Panc1 (cell line): ENCODE results near the gene ZC3H13. TPM values are rescaled to one million over a fixed set of nuclear protein-coding genes. Genes with fewer than 3 reads are reported as not detected.

Experiments used
- ATAC-seq: fragments of 200-7000 bp; cut with Tn5 transposase; 2 replicates; pipeline ENCODE4 v1.9.1; 2020; ENCODE audit warnings: mild to moderate bottlenecking, moderate library complexity
- BruUV-seq: library from RNA; stranded (reverse); fragments of 400-500 nt; replicated peaks from 2 replicates; lab custom pipeline; 2021; lab: Mats Ljungman, UMichigan
- CTCF ChIA-PET: fragments of 300-600 bp; sonication (Branson Sonifier 250); formaldehyde crosslinking; loops from one replicate; lab custom pipeline; 2022; ENCODE audit warnings: antibody characterized with exemption; lab: Charles Lee
- POLR2A ChIA-PET: fragments of 300-600 bp; sonication (Branson Sonifier 250); formaldehyde crosslinking; loops from one replicate; lab custom pipeline; 2022; ENCODE audit warnings: antibody characterized with exemption; lab: Charles Lee
- DNase-seq: peaks from one replicate; pipeline ENCODE4 v3.0.0-alpha.2; 2010; ENCODE audit warnings: low read depth, low spot score
- H3K27ac ChIP-seq: 2 replicates; pipeline ENCODE4 v1.5.1; 2011; ENCODE audit warnings: mild to moderate bottlenecking, low read length, inconsistent platforms
- H3K27me3 ChIP-seq: fragments of 200-500 bp; sonication (Bioruptor generic); 2 replicates; pipeline ENCODE4 v1.6.0; 2014; ENCODE audit warnings: low read length, inconsistent platforms; ENCODE audit not compliant: control insufficient read depth, insufficient read depth
- H3K36me3 ChIP-seq: fragments of 200-500 bp; sonication (Bioruptor generic); 2 replicates; pipeline ENCODE4 v1.5.1; 2014; ENCODE audit warnings: inconsistent platforms, mild to moderate bottlenecking, low read length, moderate library complexity; ENCODE audit not compliant: control insufficient read depth, insufficient read depth
- H3K4me1 ChIP-seq: 2 replicates; pipeline ENCODE4 v1.5.1; 2011; ENCODE audit warnings: inconsistent platforms, mild to moderate bottlenecking, low read length, moderate library complexity; ENCODE audit not compliant: control insufficient read depth, insufficient read depth
- H3K4me3 ChIP-seq, 2 experiments: 2 replicates each; pipeline ENCODE4 v1.5.1; 2011 to 2012; ENCODE audit warnings: low read depth in 2 of 2, low read length in 2 of 2, mild to moderate bottlenecking in 2 of 2, inconsistent platforms in 1 of 2, moderate library complexity in 1 of 2
- H3K9me3 ChIP-seq: fragments of 200-500 bp; sonication (Bioruptor generic); 2 replicates; pipeline ENCODE4 v1.5.1; 2014; ENCODE audit warnings: low read depth, mild to moderate bottlenecking, inconsistent platforms, low read length, moderate library complexity; ENCODE audit not compliant: control insufficient read depth, insufficient read depth
- POLR2AphosphoS5 ChIP-seq: IDR thresholded peaks from 2 replicates; pipeline ENCODE4 v1.6.1; 2012; ENCODE audit warnings: mild to moderate bottlenecking, low read depth, low read length, moderate library complexity
- REST ChIP-seq, 2 experiments: IDR thresholded peaks; 2 replicates each; pipeline ENCODE4 v1.6.1; 2011 to 2012; ENCODE audit warnings: low read depth in 2 of 2, control low read depth in 1 of 2, low read length in 1 of 2, mild to moderate bottlenecking in 1 of 2, moderate library complexity in 1 of 2; ENCODE audit not compliant: insufficient read depth in 1 of 2
- SIN3A ChIP-seq: IDR thresholded peaks from 2 replicates; pipeline ENCODE4 v1.6.1; 2012; ENCODE audit warnings: low read depth, mild to moderate bottlenecking, low read length, moderate library complexity, borderline replicate concordance; ENCODE audit not compliant: insufficient read depth
- TCF7L2 ChIP-seq: IDR thresholded peaks from 2 replicates; pipeline ENCODE4 v1.6.1; 2011; ENCODE audit warnings: mild to moderate bottlenecking, low read depth, low read length, inconsistent platforms
- in situ Hi-C: cut with HindIII; loops from 2 replicates; pipeline ENCODE4 v1.10.0; 2016; ENCODE audit warnings: low sequenced_read_pairs, low pct_unique_long_range_greater_than_20kb
- intact Hi-C: fragments of 100-400 bp; cut with micrococcal nuclease; formaldehyde crosslinking; loops from one replicate; pipeline ENCODE4 v1.10.0; 2022; ENCODE audit not compliant: unreplicated experiment
- total RNA-seq: library from RNA; stranded (reverse); gene quantifications from one replicate; pipeline ENCODE4 v1.2.1, GENCODE V29; 2021; ENCODE audit not compliant: unreplicated experiment
- TF ChIP-seq, protein P1 (sequence below): fragments of 450-650 bp; IDR thresholded peaks from 2 replicates; pipeline ENCODE4 v1.5.1; 2017; ENCODE audit warnings: mild to moderate bottlenecking

The ZC3H13 gene
- total RNA-seq, 1 experiment from 2014 or later = 25.3 TPM

DNA sequence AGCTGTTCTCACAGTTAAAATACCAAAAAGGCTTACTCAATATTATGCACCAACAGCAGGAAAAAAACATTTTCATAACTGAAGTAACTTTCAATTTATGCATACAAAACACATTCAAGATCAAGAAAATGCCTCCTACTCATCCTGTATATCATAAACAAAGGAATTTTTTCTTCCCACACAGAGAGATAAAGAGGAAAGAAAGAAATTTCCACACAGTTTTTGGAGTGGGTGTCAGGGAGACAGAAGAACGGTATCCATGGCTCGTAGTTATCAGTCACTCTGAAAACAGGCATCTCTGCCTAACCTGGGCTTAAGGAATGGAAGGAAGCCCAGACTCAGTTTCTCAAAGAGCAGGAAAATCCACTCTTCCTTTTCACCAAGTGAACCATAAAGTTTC is 108.6 kb downstream of the ZC3H13 start:
- Histone ChIP-seq H3K4me3 (no peak overlapping the region), H3K36me3 (no peaks in the 10 kb centered on the region), H3K27ac (no peak overlapping the region), H3K27me3 (no peaks in the 10 kb centered on the region), H3K4me1 (no peaks in the 10 kb centered on the region), H3K9me3 (no peaks in the 10 kb centered on the region)
- ATAC-seq (no peak), DNase-seq (no peak)
- intact Hi-C loops = no loop called here
- in situ Hi-C loops = no loop called here
- POLR2A ChIA-PET = no interaction called here
- TF ChIP-seq SIN3A = no peak
- TF ChIP-seq, protein P1, sequence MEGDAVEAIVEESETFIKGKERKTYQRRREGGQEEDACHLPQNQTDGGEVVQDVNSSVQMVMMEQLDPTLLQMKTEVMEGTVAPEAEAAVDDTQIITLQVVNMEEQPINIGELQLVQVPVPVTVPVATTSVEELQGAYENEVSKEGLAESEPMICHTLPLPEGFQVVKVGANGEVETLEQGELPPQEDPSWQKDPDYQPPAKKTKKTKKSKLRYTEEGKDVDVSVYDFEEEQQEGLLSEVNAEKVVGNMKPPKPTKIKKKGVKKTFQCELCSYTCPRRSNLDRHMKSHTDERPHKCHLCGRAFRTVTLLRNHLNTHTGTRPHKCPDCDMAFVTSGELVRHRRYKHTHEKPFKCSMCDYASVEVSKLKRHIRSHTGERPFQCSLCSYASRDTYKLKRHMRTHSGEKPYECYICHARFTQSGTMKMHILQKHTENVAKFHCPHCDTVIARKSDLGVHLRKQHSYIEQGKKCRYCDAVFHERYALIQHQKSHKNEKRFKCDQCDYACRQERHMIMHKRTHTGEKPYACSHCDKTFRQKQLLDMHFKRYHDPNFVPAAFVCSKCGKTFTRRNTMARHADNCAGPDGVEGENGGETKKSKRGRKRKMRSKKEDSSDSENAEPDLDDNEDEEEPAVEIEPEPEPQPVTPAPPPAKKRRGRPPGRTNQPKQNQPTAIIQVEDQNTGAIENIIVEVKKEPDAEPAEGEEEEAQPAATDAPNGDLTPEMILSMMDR = no peak
- no peak for TF ChIP-seq REST (IDR thresholded peaks at IDR 0.05; ENCODE audit: insufficient read depth in 1 of 2, low read depth in 2 of 2, low read length in 1 of 2)
- no peak for TF ChIP-seq TCF7L2
- no peak for TF ChIP-seq POLR2AphosphoS5
- CTCF ChIA-PET = no interaction called here
- no TSS peak for BruUV-seq

DNA sequence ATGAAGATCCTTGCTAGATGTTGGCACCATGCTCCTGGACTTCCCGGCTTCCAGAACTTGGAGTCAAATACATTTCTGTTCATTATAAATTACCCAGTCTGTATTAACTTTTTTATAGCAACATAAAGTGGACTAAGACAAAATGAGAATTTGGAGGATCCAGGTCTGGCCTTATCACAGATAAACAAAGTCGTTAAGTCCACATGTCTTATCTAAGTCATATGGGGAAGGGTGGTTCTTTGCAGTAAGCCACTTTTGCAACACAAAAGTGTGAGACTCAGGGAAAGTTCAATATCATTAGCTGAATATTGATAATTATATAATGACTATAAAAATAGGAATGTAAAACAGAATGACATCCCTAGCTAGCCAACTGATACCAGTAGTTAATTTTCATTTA is 109.4 kb downstream of the ZC3H13 start:
- Histone ChIP-seq H3K27ac (no peak overlapping the region), H3K36me3 (no peaks in the 10 kb centered on the region), H3K4me1 (no peaks in the 10 kb centered on the region), H3K27me3 (no peaks in the 10 kb centered on the region), H3K4me3 (no peak overlapping the region), H3K9me3 (no peaks in the 10 kb centered on the region)
- CTCF ChIA-PET = no interaction called here
- in situ Hi-C loops = no loop called here
- DNase-seq = no peak
- ATAC-seq = no peak
- POLR2A ChIA-PET = no interaction called here
- BruUV-seq = no TSS peak
- TF ChIP-seq TCF7L2 = no peak
- no peak for TF ChIP-seq SIN3A
- TF ChIP-seq REST (IDR thresholded peaks at IDR 0.05; ENCODE audit: insufficient read depth in 1 of 2, low read depth in 2 of 2, low read length in 1 of 2) = no peak
- TF ChIP-seq, protein P1 = no peak
- TF ChIP-seq POLR2AphosphoS5 = no peak
- intact Hi-C loops = no loop called here
